SK-N-SH (cell line): Measurements from ENCODE around the gene BBX. TPM values are rescaled to one million over a fixed set of nuclear protein-coding genes. Genes with fewer than 3 reads are reported as not detected.
"Not testable (repeated sequence)": the region's sequence is repeated elsewhere in the genome, so short reads cannot be mapped to it uniquely, and the experiment has no call there.

Experiments used
- CTCF ChIA-PET: fragments of 300-600, 350-600 bp; formaldehyde crosslinking; extraction: SDS; loops from one replicate; lab custom pipeline; 2021; lab: Yijun Ruan, JAX
- POLR2A ChIA-PET: fragments of 350-600 bp; sonication (Branson Sonifier 250); formaldehyde crosslinking; extraction: SDS; loops from one replicate; lab custom pipeline; 2020; ENCODE audit warnings: antibody characterized with exemption, inconsistent platforms; lab: Yijun Ruan, JAX
- DNase-seq: peaks from one replicate; pipeline ENCODE4 v3.0.0; 2012
- H2AFZ ChIP-seq: fragments of 200-600 bp; sonication (generic); 2 replicates; pipeline ENCODE4 v1.8.1; 2016; ENCODE audit warnings: antibody characterized with exemption, mild to moderate bottlenecking, low read depth
- H3F3A ChIP-seq: fragments of 200-600 bp; sonication (generic); replicated peaks from 2 replicates; pipeline ENCODE3; 2016; ENCODE audit warnings: antibody characterized with exemption, mild to moderate bottlenecking; ENCODE audit not compliant: insufficient read depth
- H3K27ac ChIP-seq, 2 experiments: fragments of 200-500 bp in 1 of 2; fragments of 200-600 bp in 1 of 2; sonication (Bioruptor generic) in 1 of 2; sonication (generic), shearing (Covaris generic) in 1 of 2; 2 replicates each; pipeline versions ENCODE4 v1.5.1 to v1.6.1; 2014 to 2016; ENCODE audit warnings: low read depth in 2 of 2, inconsistent platforms in 1 of 2, low read length in 1 of 2, mild to moderate bottlenecking in 1 of 2, mixed read lengths in 1 of 2
- H3K27me3 ChIP-seq: fragments of 200-600 bp; sonication (generic), shearing (Covaris generic); 2 replicates; pipeline ENCODE4 v1.6.1; 2016; ENCODE audit warnings: mixed run types; ENCODE audit not compliant: insufficient read depth
- H3K36me3 ChIP-seq, 2 experiments: fragments of 200-500 bp in 1 of 2; fragments of 200-600 bp in 1 of 2; sonication (Bioruptor generic) in 1 of 2; sonication (generic) in 1 of 2; replicated peaks in 1 of 2; 2 replicates each; pipeline versions ENCODE3 to v1.5.1; 2014 to 2016; ENCODE audit warnings: low read length in 1 of 2, mild to moderate bottlenecking in 1 of 2; ENCODE audit not compliant: insufficient read depth in 2 of 2, control insufficient read depth in 1 of 2
- H3K4me1 ChIP-seq, 2 experiments: fragments of 200-500 bp in 1 of 2; fragments of 200-600 bp in 1 of 2; sonication (Bioruptor generic) in 1 of 2; sonication (generic), shearing (Covaris generic) in 1 of 2; 2 replicates each; pipeline versions ENCODE4 v1.5.1 to v1.6.1; 2014 to 2016; ENCODE audit warnings: low read depth in 1 of 2, low read length in 1 of 2, mixed run types in 1 of 2; ENCODE audit not compliant: insufficient read depth in 2 of 2, control insufficient read depth in 1 of 2
- H3K4me2 ChIP-seq: fragments of 200-600 bp; sonication (generic), shearing (Covaris generic); 2 replicates; pipeline ENCODE4 v1.6.1; 2017; ENCODE audit warnings: mixed run types
- H3K4me3 ChIP-seq, 2 experiments: fragments of 200-500 bp in 1 of 2; fragments of 200-600 bp in 1 of 2; sonication (Bioruptor generic) in 1 of 2; sonication (generic), shearing (Covaris generic) in 1 of 2; 2 replicates each; pipeline versions ENCODE4 v1.5.1 to v1.8.1; 2014 to 2016; ENCODE audit warnings: low read depth in 2 of 2, inconsistent platforms in 1 of 2, low read length in 1 of 2, mild to moderate bottlenecking in 1 of 2, mixed read lengths in 1 of 2, moderate library complexity in 1 of 2
- H3K79me2 ChIP-seq: fragments of 200-600 bp; sonication (generic); 2 replicates; pipeline ENCODE4 v1.8.1; 2017; ENCODE audit warnings: mild to moderate bottlenecking; ENCODE audit not compliant: insufficient read depth
- H3K9ac ChIP-seq: fragments of 200-600 bp; sonication (generic); 2 replicates; pipeline ENCODE4 v1.6.1; 2017; ENCODE audit warnings: mixed run types
- H3K9me2 ChIP-seq: fragments of 200-600 bp; sonication (generic); 2 replicates; pipeline ENCODE4 v1.6.1; 2017; ENCODE audit warnings: mixed run types
- H3K9me3 ChIP-seq: fragments of 200-600 bp; sonication (generic); 2 replicates; pipeline ENCODE4 v1.6.1; 2017; ENCODE audit warnings: mixed run types, mild to moderate bottlenecking, moderate library complexity
- H4K20me1 ChIP-seq: fragments of 200-600 bp; sonication (generic); 2 replicates; pipeline ENCODE4 v1.6.1; 2017; ENCODE audit warnings: mild to moderate bottlenecking, mixed run types; ENCODE audit not compliant: insufficient read depth
- CHD2 ChIP-seq: fragments of 150-350 bp; IDR thresholded peaks from 2 replicates; pipeline ENCODE4 v1.6.1; 2018; ENCODE audit warnings: low read length; ENCODE audit not compliant: partially characterized antibody
- ELF1 ChIP-seq: IDR thresholded peaks from 2 replicates; pipeline ENCODE4 v1.4.0; 2012
- MXI1 ChIP-seq: IDR thresholded peaks from 2 replicates; pipeline ENCODE4 v1.6.1; 2012; ENCODE audit warnings: mild to moderate bottlenecking, low read depth, low read length, improper control_type of control experiment
- RAD21 ChIP-seq: IDR thresholded peaks from 2 replicates; pipeline ENCODE4 v1.6.1; 2012; ENCODE audit warnings: mild to moderate bottlenecking, low read length
- SIN3A ChIP-seq: IDR thresholded peaks from 2 replicates; pipeline ENCODE4 v1.6.1; 2012; ENCODE audit warnings: low read depth, mild to moderate bottlenecking, low read length, moderate library complexity, borderline replicate concordance
- YY1 ChIP-seq: IDR thresholded peaks from 2 replicates; pipeline ENCODE4 v1.4.0; 2012; ENCODE audit warnings: low read depth, mild to moderate bottlenecking
- WGBS: methylation state at CpG from one replicate; pipeline ENCODE4 v1.1.6; 2017; ENCODE audit warnings: low lambda C conversion rate; 5-methylcytosine and 5-hydroxymethylcytosine counted together
- polyA plus RNA-seq, 3 experiments: library from polyadenylated mRNA; depleted of rRNA; stranded (reverse); fragments of >200 nt; gene quantifications; 2 replicates each; pipeline ENCODE4 v1.2.3, GENCODE V29; 2012
- TF ChIP-seq, protein P1 (sequence below): IDR thresholded peaks from 2 replicates; pipeline ENCODE4 v1.4.0; 2012; ENCODE audit warnings: low read depth, borderline replicate concordance
- TF ChIP-seq, protein P2 (sequence below): IDR thresholded peaks from 2 replicates; pipeline ENCODE4 v1.4.0; 2012; ENCODE audit warnings: low read depth

Gene BBX
- polyA plus RNA-seq, 1 of the 3 experiments (the other 2 are of a cell fraction): 14.2 TPM

GRCh38 chr3:107562969-107563529 is 40.3 kb downstream of the BBX start:
- TF ChIP-seq SIN3A: no peak
- TF ChIP-seq MXI1: no peak
- TF ChIP-seq ELF1: no peak
- TF ChIP-seq RAD21: no peak
- TF ChIP-seq, protein P1, sequence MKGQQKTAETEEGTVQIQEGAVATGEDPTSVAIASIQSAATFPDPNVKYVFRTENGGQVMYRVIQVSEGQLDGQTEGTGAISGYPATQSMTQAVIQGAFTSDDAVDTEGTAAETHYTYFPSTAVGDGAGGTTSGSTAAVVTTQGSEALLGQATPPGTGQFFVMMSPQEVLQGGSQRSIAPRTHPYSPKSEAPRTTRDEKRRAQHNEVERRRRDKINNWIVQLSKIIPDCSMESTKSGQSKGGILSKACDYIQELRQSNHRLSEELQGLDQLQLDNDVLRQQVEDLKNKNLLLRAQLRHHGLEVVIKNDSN: no peak
- TF ChIP-seq YY1: no peak
- TF ChIP-seq CHD2: no peak
- TF ChIP-seq, protein P2, sequence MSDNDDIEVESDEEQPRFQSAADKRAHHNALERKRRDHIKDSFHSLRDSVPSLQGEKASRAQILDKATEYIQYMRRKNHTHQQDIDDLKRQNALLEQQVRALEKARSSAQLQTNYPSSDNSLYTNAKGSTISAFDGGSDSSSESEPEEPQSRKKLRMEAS: no peak
- Histone ChIP-seq H3K36me3 (no peaks in the 10 kb centered on the region), H3K79me2 (peaks cover 8% of the 10 kb centered on the region), H3K4me2 (no peak overlapping the region), H3K9me2 (no peaks in the 10 kb centered on the region), H3K27ac (no peak overlapping the region), H2AFZ (no peak overlapping the region), H4K20me1 (no peaks in the 10 kb centered on the region), H3K4me1 (peaks cover 0 to 5% of the 10 kb centered on the region in 2 experiments; a peak in 2 of 4 replicates), H3K9me3 (no peaks in the 10 kb centered on the region), H3K4me3 (no peak overlapping the region), H3K9ac (no peak overlapping the region), H3F3A (no peaks in the 10 kb centered on the region), H3K27me3 (no peaks in the 10 kb centered on the region)
- no peak for DNase-seq
- POLR2A ChIA-PET: no interaction called here
- whole genome bisulfite sequencing: 85% methylated on average over 3 of the region's 3 CpGs
- CTCF ChIA-PET: interaction anchor here (1.6 kb wide), 1 partner anchor 12 kb away, joined by 5 read pairs; no protein-coding TSS in a partner anchor

- H3K9me2 ChIP-seq, H3K9me3 ChIP-seq, H3K4me2 ChIP-seq, H3K79me2 ChIP-seq, H3K9ac ChIP-seq, H3K27me3 ChIP-seq, H3F3A ChIP-seq, H3K4me1 ChIP-seq, H3K4me3 ChIP-seq, H2AFZ ChIP-seq, H3K27ac ChIP-seq, H3K36me3 ChIP-seq, DNase-seq, POLR2A ChIA-PET, H4K20me1 ChIP-seq: not testable (repeated sequence)
- CTCF ChIA-PET: interaction anchor here (1.1 to 1.8 kb wide), 3 partner anchors 10 to 924 kb away, joined by 3 to 12 read pairs (median 3); no protein-coding TSS in a partner anchor
- 97% methylated on average over 7 of the region's 7 CpGs for WGBS
Measured at GRCh38 chr3:107565244-107565643, 42.5 kb downstream of the BBX start.

DNA sequence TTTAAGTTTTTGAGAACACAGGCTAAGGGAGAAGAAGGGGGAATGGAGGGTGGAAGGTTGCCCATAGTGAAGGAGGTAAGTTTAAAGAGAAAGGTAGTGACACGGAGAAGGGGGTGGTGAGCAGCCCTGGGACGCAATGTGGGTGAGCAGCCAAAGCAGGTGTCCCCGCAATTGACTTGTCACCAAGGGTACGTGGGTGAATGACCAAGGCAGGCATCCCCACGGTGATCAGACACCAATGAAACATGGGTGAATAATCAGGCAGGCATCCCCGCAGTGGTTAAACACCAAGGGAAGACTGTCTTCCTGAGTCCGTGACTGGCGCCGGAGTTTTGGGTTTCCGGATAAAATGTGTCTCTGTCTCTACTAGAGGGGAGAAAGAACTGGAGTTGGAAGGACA is 48.3 kb downstream of the BBX start:
- H3K27ac ChIP-seq, POLR2A ChIA-PET, H3K27me3 ChIP-seq, H4K20me1 ChIP-seq, CTCF ChIA-PET, H3K9me3 ChIP-seq, H2AFZ ChIP-seq, H3K79me2 ChIP-seq, H3F3A ChIP-seq, H3K4me1 ChIP-seq, H3K36me3 ChIP-seq, H3K4me2 ChIP-seq, H3K4me3 ChIP-seq, H3K9ac ChIP-seq, DNase-seq, H3K9me2 ChIP-seq: not testable (repeated sequence)
- 96% methylated on average over 10 of the region's 10 CpGs for WGBS

- H3K36me3 ChIP-seq, POLR2A ChIA-PET, H3K4me2 ChIP-seq, DNase-seq, H3K27ac ChIP-seq, H3K9me3 ChIP-seq, H3F3A ChIP-seq, H2AFZ ChIP-seq, H3K9me2 ChIP-seq, H4K20me1 ChIP-seq, H3K4me3 ChIP-seq, H3K79me2 ChIP-seq, H3K4me1 ChIP-seq, CTCF ChIA-PET, H3K9ac ChIP-seq, H3K27me3 ChIP-seq: not testable (repeated sequence)
- 85% methylated on average over 9 of the region's 9 CpGs for WGBS
Measured at GRCh38 chr3:107571492-107571891, 48.7 kb downstream of the BBX start.
